ENCODE results near the gene PCDHGC4.

GRCh38 chr5:141485321-141486055 is 658 bp downstream of the PCDHGC4 start:
- TF ChIP-seq, protein P1, sequence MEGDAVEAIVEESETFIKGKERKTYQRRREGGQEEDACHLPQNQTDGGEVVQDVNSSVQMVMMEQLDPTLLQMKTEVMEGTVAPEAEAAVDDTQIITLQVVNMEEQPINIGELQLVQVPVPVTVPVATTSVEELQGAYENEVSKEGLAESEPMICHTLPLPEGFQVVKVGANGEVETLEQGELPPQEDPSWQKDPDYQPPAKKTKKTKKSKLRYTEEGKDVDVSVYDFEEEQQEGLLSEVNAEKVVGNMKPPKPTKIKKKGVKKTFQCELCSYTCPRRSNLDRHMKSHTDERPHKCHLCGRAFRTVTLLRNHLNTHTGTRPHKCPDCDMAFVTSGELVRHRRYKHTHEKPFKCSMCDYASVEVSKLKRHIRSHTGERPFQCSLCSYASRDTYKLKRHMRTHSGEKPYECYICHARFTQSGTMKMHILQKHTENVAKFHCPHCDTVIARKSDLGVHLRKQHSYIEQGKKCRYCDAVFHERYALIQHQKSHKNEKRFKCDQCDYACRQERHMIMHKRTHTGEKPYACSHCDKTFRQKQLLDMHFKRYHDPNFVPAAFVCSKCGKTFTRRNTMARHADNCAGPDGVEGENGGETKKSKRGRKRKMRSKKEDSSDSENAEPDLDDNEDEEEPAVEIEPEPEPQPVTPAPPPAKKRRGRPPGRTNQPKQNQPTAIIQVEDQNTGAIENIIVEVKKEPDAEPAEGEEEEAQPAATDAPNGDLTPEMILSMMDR (IDR thresholded peaks at IDR 0.05): no peak
- no peak for TF ChIP-seq POLR2A (IDR thresholded peaks at IDR 0.05)
